HG03442 (cell line): ENCODE measurements around the gene EXOSC10.
"Not testable (repeated sequence)": the region's sequence is repeated elsewhere in the genome, so short reads cannot be mapped to it uniquely, and the experiment has no call there.

Source experiments
- ATAC-seq: cut with Tn5 transposase; IDR thresholded peaks from one replicate; pipeline ENCODE4 v1.9.1; 2021; ENCODE audit warnings: mild to moderate bottlenecking, moderate library complexity; ENCODE audit not compliant: unreplicated experiment

The EXOSC10 gene

DNA sequence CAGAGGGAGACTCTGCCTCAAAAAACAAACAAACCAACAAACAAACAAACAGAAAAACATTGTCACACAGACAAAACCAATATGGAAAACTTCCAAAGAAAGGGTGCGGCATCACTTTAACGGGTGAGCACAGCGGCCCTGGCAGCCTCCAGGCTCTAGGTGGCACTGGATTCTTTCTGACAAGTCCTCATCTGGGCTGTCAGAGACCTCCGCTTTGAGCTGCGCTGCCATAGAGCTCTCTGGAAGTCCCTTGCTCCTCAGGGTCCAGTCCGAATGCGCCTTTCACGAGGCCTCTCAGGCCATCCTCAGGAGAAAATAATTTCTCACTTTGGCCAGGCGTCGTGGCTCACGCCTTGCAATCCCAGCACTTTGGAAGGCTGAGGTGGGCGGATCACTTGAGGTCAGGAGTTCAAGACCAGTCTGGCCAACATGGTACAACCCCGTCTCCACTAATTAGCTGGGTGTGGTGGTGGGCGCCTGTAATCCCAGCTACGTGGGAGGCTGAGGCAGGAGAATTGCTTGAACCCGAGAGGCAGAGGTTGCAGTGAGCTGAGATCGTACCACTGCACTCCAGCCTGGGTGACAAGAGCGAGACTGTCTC, 35.6 kb downstream of the EXOSC10 start:
- not testable (repeated sequence) for ATAC-seq

DNA sequence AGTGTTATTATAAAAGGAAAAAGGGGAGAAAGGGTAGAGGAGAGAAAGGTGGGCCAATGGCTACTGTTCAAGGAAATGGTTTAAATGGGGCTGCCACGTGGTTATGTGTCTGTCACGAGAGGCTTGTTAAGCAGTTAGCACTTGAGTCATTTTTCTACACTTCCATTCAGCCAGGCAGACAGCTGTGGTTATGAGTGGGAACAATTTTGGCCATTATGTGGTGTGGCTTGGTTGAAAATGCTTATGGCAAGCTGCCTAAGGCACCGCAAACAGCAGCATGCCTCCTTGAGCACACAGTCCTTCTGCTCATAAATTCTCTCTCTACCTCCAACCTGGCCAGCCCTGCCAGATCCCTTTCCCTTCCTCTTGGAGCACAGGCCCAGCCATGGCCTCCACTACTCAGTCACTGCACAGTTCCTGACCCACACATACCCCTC, 36.7 kb downstream of the EXOSC10 start:
- no peak for ATAC-seq

DNA sequence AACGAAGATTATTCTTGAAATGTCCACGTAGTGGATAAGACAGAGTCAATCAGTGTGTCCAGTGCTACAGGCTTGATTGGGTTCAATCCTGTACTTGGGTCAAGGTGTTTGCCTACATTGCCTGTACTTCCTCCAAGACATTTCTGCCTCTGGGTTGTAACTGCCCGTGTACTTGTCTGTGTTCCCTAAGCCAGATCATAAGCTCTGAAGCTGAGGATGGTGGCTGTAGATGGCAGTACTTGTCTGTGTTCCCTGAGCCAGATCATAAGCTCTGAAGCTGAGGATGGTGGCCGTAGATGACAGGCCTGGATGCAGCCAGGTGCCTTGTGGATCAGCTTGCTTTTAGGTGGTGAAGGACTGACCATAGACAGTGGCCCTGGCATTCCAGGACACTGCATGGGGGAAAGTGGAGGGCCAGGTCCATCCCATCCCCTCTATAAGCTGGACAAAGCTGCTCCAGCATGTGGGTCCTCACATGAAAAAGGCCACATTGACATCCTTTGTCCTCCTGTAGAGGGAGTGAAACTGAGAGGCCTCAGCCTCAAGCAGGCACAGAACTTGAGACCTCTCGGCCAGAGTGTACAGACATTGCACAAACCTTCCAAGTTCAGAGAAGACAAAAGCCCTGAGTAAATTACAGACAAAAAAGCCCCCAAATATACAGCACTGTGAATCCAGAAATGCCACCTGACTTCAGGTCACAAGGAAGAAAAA, 37.9 kb downstream of the EXOSC10 start:
- ATAC-seq, result no peak

DNA sequence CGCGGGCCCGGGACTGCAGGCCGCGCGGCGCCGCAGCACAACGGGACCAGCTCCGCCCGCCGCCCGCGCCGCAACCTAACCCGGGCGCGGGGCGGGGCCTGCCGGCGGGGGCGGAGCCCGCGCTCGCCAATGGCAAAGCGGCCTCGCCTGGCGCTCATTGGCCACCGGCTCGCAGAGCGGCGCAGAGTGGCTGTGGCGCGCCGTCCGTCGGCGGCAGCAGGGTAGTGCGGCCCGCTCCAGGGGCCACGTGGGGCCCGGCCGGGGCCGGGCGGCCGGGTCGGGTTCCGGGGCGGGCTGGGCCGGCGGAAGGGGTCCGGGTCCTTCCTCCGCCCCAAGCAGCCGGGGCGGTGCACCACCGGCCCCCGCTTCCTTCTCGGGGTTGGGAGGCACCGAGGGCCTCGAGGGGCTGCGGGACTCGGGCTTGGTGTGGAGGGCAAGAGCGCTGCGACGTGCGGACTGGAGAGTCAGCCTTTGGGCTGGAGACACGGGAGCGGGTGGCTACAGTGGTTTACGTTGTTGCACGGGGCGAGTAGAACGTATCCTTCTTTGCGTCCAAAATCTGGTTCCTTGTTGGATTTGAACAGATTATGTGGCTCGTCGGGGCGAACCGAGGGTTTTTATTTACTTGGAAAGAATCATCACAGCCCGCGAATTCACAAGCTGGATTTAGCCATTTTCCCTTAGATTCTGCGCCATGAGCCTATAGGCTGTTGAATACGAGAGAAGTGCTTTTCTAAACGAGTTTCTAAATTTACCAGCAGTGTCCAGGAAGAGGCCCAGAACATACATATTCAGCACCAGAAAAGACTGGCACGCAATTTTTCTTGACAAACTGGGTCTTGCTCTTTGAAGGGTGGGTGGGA, 39.5 kb downstream of the EXOSC10 start, which contains the start of gene SRM:
SRM (minus strand) TSS at position 51 of the 863 bp plus-strand sequence. CDS start 75 bp downstream, outside the sequence.
- ATAC-seq, result peak; percentile 78

DNA sequence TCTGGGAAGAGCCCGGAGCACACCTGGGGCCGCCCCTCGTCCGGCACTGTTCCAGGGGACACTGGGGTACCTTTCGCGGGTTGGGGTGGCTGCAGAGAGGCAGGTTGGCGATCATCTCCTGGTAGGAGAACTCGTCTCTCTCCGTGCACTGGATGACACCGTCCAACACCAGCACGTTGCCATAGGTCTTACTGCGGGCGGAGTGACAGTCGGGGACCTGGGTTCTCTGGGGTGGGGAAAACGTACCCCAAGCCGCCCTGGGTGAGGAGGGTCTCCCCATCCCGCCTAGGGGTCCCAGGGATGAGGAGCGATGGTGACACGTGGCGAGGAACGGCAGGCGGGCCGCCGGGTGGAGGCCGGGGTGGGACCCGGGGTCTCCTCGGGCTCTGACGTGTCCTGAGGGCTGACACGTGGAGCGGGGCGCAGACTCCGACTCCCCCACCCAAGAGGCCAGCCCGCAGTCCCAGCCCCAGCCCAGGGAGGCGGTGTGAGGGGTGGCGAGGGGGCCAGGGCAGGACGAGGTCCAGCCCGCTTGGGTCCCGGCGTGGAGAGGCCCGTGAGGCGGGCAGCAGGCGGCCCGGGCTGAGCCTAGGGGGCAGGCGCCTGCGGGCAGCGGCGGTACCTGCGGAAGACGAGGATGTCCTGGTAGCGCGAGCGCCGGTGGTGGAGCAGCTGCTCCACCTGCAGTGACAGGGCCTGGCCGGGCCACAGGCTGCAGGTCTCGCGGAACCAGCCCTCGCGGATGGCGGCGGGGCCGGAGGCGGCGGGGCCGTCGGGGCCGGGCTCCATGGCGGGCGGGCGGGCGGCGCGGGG, 40.3 kb downstream of the EXOSC10 start:
- ATAC-seq, result no peak

DNA sequence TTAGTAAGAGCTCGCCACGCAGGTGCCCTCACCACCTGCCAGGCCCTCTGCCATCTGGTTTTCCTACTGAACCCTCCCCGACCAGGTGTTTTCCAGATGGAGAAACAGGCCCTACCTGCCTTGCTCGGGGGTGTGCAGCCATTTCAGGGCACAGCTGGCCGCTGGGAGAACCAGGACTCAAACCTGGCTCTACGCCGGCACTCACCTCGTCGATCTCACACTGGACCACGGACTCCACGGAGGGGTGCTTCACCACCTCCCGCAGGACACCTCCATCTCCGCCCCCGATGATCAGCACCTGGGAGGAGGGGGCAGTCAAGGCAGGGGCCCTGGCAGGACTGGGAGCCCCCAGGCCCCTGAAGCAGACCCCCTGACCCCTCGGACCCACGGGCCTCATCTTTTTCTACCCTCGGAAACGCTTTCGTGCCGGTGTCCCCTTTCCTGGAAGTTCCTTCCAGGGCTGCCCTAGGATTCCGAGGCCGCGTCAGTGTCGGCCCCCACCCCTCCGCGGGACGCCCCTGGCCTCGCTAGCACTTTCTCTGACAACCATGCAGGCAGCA, 41.0 kb downstream of the EXOSC10 start:
- ATAC-seq, result no peak

DNA sequence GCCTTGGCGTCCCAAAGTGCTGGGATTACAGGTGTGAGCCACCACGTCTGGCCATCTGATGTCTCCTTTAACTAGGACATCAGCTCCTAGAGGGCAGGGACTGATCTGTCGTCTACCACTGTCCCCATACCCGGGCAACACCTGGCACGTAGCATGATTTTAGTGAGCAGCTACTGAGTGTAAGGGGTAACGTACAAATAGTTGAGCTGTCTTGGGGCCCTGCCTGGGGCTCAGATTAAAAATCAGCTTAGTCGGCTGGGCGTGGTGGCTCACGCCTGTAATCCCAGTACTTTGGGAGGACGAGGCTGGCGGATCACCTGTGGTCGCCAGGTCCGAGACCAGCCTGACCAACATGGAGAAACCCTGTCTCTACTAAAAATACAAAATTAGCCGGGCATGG, 41.6 kb downstream of the EXOSC10 start:
- no peak for ATAC-seq

DNA sequence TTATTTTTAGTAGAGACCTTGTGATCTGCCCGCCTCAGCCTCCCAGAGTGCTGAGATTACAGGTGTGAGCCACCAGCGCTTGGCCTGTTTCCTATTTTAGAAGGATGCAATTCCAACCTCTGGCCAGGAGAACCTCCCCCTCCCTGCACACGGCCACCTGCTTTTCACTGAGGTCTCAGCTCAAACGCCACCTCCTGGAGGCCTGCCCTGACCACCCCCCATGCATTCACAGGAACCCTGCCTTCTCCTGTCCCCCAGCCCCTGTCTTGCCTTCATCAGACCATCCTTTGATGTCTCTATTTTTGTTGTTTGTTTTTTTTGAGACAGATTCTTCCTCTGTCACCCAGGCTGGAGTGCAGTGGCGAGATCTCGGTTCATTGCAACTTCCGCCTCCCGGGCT, 42.2 kb downstream of the EXOSC10 start:
- no peak for ATAC-seq

DNA sequence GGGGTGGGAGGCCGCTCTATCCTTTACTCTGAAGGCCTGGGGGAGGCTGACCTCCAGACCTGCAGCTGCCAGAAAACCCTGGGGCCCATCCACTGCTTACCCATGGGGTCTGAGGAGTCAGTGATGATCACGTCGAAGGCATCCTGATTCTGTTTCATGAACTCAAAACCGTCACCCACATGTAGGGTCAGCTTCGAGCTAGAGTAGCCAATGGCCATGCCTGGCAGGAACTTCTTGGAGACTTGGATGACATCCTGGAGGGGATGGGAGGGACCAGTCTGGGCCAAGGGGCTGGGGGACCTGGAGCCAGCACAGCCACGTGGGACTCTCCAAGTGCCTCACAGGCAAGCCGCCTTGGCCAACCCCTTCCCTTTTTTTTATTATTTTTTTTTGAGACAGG, 43.2 kb downstream of the EXOSC10 start:
- no peak for ATAC-seq

DNA sequence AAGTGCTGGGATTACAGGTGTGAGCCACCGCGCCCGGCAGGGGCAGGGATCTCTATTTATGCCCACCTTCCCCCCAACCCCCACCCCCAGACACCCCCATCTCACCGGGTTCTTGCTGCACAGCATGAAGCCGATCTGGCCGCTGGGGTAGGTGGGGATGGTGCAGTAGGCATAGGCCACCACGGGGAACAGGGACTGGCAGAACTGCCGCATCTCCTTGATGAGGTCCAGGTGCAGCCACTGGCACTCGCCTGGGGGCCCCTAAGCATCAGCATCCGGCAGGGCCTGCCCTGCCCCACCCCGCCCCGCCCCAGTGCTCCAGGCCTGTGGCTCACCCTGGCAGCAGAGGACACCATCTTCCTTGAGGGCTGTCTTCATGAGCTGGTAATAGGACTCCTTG, 44.0 kb downstream of the EXOSC10 start:
- ATAC-seq, result no peak

DNA sequence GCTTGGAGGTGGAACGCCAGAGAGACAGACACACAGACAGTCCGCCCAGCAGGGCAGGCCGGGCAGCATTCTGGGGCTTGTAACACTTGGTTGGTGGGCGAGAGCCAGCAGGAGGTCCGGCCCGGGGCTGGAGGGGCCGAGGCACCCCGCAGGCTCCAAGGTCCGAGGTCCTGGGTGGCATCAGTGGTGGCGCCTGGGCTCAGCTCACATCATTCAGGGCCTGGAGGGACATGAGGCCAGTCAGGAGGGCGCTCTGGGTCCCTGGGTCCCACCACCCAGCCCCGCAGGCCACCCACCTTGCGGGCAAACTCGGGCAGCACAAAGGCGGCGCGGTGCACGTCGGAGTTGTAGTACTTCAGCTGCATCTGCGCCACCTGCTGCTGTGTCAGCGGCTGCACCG, 45.0 kb downstream of the EXOSC10 start:
- no peak for ATAC-seq

DNA sequence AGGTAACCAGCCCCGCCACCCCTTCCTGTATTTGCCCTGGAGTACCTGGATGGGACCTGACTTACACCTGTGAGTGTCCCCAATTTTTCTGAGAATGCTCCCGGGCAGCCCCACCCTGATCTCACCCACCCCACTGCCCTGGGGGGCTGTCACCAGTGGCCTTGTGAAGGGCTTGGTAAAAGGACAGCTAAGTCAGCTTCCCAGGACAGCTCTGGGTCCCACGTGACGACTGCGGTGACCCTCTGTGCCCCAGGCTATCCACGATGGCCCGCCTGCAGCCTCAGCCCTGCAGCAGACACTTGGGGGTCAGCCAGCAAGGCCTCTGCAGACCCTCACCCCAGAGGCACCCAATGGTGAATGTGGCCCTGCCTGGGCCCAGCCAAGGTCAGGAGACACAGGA, 45.5 kb downstream of the EXOSC10 start:
- ATAC-seq, result no peak

DNA sequence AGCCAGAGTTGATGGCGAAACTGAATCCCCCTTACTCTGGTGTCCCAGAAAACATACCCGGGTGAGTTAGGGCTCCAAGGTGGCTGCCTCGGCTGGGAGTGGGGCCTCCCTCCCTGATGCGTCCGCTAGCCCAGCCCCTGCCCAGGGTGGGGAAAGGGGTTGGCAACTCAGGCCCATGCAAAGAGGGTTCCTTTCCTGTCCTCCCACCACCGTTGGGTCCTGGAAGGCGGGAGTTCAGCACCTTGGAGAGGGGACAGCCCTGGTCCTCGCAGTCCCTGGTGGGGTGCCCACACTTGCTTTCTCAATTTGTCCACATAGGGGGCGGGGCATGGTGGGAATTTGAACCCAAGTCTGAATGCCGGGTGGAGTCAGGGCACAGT, 45.9 kb downstream of the EXOSC10 start:
- ATAC-seq, result no peak

DNA sequence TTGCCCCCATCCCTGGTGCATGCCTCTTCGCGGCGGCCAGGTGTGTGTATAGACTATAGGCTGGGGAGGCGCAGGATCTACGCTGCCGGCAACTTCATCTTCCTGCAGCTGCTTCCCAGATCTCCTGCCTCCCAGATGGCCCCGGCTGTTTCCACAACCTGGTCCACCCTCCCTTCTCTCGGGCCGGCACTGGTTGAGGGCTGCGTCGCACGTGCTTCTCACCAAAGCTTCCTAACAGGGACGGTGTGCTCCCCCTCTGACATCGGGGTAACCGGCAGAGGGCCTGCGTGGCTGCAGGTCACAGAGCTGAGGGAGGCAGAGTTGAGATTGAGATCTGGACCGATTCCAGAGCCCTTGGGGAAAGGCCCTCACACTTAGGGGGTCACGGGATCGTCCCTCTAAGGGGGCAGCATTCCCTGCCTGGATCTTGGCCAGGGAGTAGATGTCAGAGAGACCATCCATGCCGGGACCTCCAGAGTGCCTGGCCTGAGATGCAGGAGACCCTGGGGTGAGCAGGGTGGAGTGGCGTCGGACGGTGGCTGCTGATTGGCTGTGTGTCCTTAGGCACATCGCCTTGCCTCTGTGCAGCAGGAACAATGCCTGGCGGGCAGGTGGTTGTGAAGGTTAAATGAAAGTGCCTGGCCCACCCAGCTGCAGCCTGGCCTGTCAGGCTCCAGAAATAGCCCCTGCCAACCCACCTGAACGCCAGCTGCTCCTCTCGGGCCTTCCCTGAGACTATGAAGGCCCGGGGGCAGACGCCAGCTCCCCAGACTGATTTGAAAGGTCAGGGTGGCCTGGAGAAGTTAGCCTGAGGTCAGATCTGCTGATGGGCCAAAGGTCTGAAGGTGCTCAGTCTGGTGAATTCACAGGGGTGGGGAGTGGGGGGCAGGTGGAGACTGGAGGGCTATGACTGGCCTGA, 46.6 kb downstream of the EXOSC10 start:
- ATAC-seq, result no peak

DNA sequence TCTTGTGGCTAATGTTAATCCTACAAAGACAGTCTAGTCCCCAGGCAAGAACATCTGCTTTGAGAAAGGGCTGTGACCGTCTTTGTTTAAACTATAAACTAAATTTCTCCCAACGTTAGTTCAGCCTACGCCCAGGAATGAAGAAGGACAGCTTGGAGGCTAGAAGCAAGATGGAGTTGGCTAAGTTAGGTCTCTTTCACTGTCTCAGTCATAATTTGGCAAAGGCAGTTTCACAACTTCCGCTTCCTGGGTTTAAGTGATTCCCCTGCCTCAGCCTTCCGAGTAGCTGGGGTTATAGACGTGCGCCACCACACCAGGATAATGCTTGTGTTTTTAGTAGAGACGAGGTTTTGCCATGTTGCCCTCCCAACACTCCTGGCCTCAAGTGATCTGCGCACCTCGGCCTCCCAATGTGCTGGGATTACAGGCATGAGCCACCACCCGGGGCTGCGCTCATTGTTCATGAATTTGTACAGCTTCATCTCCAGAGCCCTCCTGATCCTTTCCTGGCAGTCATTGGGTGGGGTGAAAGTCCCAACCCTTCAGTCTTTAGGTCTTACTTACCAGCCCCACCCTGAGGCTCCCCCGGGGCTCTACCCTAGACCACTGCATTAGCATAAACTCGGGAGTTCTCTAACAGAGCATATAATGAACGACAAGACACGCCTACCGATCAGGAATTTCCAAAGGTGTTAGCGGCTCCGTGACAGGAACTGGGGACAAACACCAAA, 47.7 kb downstream of the EXOSC10 start:
- no peak for ATAC-seq

DNA sequence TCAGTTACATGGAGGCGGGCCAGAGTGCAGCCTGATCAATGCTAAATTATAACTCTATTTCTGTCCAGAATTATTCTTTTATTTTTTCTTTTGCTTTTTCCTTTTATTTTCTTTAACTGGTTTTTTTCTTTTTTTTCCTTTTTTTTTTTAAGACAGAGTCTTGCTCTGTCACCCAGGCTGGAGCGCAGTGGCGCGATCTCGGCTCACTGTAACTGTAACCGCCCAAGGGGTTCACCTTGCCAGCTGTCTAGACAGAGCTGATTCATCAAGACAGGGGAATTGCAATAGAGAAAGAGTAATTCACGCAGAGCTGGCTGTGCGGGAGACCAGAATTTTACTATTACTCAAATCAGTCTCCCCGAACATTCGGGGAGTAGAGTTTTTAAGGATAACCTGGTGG, 48.5 kb downstream of the EXOSC10 start:
- not testable (repeated sequence) for ATAC-seq

DNA sequence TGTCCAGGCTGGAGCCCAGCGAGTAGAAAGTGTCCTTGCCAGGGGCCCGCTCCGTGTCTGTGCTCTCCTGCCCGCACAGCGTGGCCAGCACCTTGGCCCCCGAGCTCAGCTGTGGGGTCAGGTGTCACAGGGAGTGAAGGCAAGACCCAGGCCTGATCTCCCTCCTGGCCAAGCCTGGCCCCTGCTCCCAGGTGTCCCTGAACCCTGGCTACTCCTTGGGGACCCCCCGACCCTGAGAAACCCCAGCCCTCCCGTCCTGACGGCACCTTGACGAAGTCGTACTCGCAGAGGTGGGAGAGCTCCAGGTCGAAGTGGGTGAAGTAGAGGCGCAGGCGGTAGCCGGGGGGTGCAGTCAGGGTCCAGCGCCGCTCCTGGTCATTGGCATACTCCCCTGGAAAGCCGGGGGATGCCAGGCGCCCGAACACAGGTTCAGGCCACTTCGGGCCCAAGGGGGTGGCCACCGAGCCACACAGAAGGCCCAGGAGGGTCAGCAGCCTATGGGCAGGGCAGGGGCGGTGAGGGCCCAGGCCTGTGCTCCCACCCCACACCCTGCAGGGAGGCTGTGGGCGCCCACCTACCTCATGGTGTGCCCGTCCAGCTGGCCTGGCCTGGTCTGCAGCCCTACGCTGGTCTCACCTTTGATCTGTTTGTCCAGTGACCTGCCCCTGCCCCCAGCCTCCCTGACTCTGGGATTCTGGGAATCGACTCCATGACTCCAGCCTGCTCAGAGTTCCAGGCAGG, 52.9 kb downstream of the EXOSC10 start, which contains the start of gene MASP2:
MASP2 (minus strand) TSS at position 615 of the 741 bp plus-strand sequence; CDS start at position 583, 32 bp downstream.
- no peak for ATAC-seq

DNA sequence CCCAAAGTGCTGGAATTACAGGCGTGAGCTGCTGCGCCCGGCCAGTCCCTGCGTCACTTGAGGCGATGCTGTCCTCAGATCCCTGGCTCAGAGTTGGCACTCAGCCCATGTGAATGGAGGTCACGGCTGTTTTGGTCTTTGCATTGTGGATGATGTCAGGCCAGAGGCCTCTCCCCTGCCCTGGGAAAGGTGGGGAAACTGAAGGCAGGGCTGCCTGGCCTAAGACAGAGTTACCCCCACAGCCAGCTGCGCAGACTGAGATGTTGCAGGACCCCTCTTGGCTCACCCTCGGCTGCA, 53.5 kb downstream of the EXOSC10 start:
- no peak for ATAC-seq
